Middle frontal gyrus (tissue), 1 donor: ENCODE data around the gene FOXE3.

ENCODE experiments used
- DNase-seq: peaks from one replicate; pipeline ENCODE4 v3.0.0-alpha.2; 2015; ENCODE audit warnings: low spot score; ENCODE audit errors: extremely low spot score

FOXE3 gene

GRCh38 chr1:47434051-47434842 is 18.2 kb downstream of the FOXE3 start:
- DNase-seq = no peak

- DNase-seq = no peak
Observed at GRCh38 chr1:47435506-47436303, 19.6 kb downstream of the FOXE3 start.

DNA sequence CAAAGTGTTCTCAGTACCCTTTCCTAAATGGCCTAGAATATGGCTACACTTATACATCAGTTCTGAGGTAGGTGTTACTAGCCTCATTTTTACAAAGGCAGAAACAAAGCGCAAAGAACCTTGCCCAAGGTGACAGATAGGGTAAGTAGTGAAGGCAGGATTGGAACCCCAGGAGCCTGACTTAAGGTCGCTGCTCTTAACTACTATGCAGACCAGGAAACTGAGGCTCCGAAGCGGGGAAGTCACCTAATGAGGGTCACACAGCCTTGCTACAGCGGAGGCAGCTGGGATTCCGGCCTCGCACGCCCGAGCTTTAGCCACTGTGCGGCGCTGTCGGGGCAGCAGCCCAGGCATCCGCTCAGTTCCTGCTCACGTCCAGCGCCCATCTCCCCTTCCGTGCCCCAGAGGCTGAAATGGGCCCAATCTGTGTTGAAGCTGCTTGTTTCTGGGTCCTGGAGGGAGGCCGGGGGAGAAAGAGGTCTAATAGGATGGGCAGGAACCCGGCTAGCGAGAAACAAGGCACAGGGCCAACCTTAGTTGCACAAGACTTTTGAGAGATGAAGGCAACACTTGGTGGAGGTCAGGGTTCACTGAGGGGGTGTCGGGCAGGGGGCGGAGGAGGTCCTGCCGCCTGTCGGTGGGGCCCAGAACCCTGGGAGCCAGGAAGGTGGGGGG is 20.4 kb downstream of the FOXE3 start:
- DNase-seq = no peak

- no peak for DNase-seq
Observed at GRCh38 chr1:47436979-47437446, 20.9 kb downstream of the FOXE3 start.

DNA sequence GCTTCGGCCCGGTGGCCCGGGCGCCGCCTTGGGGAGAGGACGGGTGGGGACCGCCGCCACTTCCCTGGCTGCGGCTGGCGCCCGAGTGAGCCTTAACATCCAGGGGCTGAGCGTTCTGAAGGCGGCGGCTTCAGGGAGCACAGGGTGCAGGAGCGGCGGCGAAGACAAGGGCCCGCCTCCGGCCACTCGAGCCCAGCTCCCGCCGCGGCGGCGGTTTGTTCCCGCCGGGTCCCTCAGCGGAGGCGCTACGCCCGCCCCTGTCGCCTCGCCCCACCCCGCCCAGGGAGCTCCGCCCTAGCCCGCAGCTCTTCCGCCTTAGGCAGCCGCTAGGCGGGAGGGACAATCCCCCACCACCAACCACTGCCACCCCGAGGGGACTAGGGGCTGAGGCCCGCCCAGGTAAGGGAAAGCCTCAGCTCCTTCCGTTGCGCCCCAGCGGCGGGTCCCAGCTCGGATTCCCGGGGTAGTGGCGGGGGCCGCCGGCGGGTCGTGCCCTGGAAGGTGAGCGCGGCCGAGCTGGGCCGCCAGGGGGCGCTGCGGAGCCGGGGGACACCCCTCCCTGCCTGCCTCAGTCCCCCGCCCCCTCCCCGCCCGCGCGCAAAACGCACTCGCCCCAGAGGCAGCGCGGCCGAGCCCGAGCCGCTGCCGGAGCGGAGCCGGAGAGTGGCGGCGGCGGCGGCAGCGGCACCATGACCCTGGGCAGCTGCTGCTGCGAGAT is 21.5 kb downstream of the FOXE3 start, which contains the start of gene FOXD2:
Gene FOXD2 (plus strand): TSS at position 598 of the 718 bp plus-strand sequence. CDS start 92 bp downstream, at position 690.
- DNase-seq = no peak

DNA sequence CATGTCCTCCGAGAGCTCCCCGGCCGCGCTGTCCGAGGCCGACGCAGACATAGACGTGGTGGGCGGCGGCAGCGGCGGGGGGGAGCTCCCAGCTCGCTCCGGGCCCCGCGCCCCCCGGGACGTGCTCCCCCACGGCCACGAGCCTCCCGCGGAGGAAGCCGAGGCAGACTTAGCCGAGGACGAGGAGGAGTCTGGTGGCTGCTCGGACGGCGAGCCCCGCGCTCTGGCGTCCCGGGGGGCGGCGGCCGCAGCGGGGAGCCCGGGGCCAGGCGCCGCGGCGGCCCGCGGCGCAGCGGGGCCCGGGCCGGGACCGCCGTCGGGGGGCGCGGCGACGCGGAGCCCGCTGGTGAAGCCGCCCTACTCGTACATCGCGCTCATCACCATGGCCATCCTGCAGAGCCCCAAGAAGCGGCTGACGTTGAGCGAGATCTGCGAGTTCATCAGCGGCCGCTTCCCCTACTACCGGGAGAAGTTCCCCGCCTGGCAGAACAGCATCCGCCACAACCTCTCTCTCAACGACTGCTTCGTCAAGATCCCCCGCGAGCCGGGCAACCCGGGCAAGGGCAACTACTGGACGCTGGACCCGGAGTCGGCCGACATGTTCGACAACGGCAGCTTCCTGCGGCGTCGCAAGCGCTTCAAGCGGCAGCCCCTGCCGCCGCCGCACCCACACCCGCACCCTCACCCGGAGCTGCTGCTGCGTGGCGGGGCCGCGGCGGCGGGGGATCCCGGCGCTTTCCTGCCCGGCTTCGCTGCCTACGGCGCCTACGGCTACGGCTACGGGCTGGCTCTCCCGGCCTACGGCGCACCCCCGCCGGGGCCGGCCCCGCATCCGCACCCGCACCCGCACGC is 22.3 kb downstream of the FOXE3 start:
- DNase-seq = no peak

- no peak for DNase-seq
Observed at GRCh38 chr1:47439017-47439818, 23.1 kb downstream of the FOXE3 start.

DNA sequence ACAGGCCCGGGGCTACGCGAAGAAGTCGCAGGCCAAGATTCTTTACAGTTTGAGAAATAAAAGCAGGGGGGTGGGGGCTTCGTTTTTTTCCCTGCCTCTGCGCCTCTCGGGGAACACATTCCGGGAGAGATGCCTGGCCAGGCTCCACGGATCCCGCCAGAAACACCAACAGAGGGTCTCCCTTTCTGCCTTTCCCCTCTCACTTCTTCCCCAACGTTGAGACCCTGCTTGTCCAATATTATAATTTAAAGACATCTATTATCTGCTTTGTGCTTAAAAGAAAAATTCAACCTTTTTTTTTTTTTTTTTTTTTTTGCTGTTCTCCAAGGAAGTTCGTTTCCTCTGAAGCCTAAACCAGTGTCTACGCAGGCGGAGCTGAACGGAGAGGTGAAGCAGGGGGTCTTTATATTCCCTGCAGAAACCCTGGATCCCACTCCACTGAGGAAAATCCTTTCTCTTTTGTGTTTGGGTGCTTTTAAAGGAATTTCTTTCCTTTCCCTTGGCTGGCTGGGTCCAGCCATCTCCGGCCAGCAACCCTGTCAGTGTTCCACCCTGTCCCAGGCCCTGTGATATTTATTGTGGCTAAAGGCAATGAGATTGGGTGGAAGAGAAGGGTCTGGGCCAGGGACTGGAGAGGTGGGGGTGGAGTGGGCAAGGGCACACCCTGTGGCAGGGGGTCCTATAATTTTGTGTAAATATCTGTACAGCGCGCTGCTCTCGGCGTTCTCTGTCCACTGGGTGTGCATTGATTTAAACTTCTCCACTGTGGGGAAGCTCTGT is 23.9 kb downstream of the FOXE3 start:
- no peak for DNase-seq

GRCh38 chr1:47440599-47441081 is 24.6 kb downstream of the FOXE3 start:
- DNase-seq = no peak

- no peak for DNase-seq
Observed at GRCh38 chr1:47441450-47442106, 25.5 kb downstream of the FOXE3 start.

DNA sequence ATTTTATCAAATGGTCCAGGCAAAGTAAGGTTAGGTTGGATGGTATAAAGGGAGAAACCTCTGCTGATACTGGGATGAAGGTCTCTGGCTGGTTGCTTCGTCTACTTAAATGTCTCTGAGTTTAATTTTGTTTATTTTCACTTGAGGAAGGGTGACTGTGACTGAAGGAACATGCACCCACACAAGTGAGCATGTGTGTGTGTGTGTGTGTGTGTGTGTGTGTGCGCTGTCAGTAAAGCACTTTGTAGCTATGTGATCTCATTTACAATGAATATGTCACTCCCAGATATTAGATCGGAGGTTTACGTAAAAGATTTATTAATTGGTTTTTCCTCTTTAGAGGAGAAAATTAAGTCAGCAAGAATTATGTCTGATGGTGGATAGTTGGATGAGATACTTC is 26.1 kb downstream of the FOXE3 start:
- DNase-seq = no peak

GRCh38 chr1:47442842-47443529 is 26.9 kb downstream of the FOXE3 start:
- DNase-seq = no peak

DNA sequence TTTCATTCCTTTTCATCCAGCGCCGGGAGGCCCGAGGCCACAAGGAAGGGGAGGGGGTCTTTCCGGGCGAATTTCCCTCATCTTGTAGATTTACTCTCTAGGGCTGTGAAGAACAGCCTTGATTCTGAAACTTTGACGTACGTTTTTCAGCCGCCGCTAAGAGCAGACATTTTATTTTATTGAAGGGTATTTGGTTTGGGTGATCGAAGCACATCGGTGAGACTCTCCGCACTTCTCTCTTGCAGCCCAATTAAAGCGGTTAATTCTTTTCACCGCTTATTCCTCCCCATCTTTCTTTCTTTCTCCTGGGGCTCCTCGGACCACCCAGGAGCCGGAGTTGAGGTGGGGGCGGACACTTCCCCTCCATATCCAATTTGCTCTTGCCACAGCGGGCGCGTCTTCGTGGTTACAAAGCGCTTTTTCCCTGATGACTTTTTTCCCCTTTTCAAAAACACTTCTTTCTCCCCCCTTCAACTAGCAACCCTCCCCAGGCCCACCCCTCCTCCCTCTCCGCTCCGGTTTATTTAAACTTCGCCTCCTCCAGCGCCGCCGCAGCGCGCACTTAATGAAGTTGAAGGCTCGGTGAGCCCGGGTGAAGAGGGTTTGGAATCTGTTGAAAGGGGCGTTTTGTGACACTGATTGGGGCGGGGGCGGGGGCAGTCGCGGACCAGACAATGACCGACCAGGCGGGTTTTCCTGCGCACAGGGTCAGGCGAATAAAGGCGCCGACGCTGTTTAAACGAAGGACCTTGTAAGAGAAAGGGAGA is 27.6 kb downstream of the FOXE3 start:
- DNase-seq = no peak

- no peak for DNase-seq
Observed at GRCh38 chr1:47444297-47444561, 28.1 kb downstream of the FOXE3 start.

DNA sequence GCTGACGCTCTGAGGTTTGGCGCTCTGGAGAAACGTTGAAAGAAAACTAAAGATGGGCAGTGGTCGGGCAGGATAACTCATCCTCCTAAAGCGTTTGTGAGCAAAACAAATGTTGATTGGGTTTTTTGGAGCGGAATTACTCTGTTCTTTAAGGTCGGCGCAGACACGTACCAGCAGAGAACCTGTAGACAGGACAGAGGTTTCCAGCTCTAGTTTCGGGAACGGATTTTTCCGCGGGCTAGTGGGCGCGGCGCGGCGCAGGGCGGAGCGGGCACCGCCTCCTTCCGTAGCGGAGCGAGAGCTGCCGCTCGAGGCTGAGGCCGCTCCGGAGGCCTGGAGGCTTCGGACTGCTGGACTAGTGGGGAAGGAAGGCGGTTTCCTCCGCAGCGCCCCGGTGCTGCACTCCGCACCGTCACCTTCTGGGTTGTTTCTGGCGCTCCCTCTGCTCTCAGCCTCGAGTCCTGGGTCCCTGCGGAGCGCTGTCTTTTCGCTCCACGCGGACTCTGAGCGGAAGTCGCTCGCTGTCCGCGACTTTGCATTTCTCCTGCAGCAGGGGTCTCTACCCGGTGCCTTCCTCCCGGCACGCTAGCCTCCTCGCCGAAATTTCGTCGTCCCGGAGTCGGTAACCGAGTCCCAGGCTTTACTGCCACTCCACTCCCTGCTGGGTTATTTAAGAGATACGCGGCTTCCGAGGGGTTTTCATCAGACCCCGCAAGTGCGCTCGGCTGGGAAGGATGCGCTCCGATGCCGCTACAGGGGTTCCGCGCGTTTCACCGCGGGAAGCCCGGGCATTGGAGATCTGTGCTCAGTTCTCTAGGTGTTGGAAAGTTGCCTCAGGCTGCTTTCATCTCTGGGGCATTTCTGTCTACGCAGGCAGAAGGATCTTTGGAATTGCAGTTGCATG is 28.7 kb downstream of the FOXE3 start:
- DNase-seq = no peak
